ENCODE measurements around the gene CYP2C9. TPM values are rescaled to one million over a fixed set of nuclear protein-coding genes. Genes with fewer than 3 reads are reported as not detected.

The CYP2C9 gene
- total and polyA plus RNA-seq, 10 of the 15 experiments (the other 5 are each of a cell fraction or from before 2014, with no cell fraction given) = 0.04 to 0.23 (median 0.06) TPM; not detected in 7

GRCh38 chr10:94902080-94902479, 36.4 kb upstream of the CYP2C9 start:
- no peak overlapping the region for H3K27ac ChIP-seq (ENCODE audit: control insufficient read depth, insufficient read depth)
- POLR2A ChIA-PET = no interaction called here
- H3K4me2 ChIP-seq (ENCODE audit: control insufficient read depth, insufficient read depth) = no peak overlapping the region
- no peaks in the 10 kb centered on the region for H4K20me1 ChIP-seq (ENCODE audit: control insufficient read depth, insufficient read depth)
- no peak overlapping the region for H2AFZ ChIP-seq (ENCODE audit: control insufficient read depth, low read depth, low read length)
- 56% methylated on average over 1 of the region's 1 CpG for WGBS (ENCODE audit: insufficient coverage, insufficient replicate concordance, low lambda C conversion rate, missing lambda C conversion rate)
- intact Hi-C loops (cut with micrococcal nuclease; ENCODE audit: unreplicated experiment) (no loop called here), in situ Hi-C loops (cut with MboI) (no loop called here)
- no peaks in the 10 kb centered on the region for H3K27me3 ChIP-seq (replicated peaks in 1 of 2; ENCODE audit: control insufficient read depth in 2 of 2, insufficient read depth in 2 of 2, low read length in 1 of 2)
- RAD21 ChIA-PET (ENCODE audit: unreplicated experiment) = no interaction called here
- H3K4me1 ChIP-seq (ENCODE audit: control insufficient read depth, insufficient read depth, low read length) = no peaks in the 10 kb centered on the region
- no TSS peak for BruUV-seq (replicated peaks)
- ATAC-seq (no peak), DNase-seq (ENCODE audit: low read depth, low spot score) (no peak), FAIRE-seq (no peak)
- H3K9ac ChIP-seq (ENCODE audit: control insufficient read depth, insufficient read depth, low read length) = no peak overlapping the region
- no peaks in the 10 kb centered on the region for H3K36me3 ChIP-seq (ENCODE audit: control insufficient read depth in 2 of 2, insufficient read depth in 2 of 2, low read length in 1 of 2)
- no peaks in the 10 kb centered on the region for H3K79me2 ChIP-seq (ENCODE audit: control insufficient read depth, insufficient read depth, low read length)
- CTCF ChIA-PET = no interaction called here
- no peaks in the 10 kb centered on the region for H3K9me3 ChIP-seq (replicated peaks; ENCODE audit: control insufficient read depth, insufficient read depth, low read length)
- TF ChIP-seq CREB1 (IDR thresholded peaks at IDR 0.05; ENCODE audit: low read depth) = no peak
- no peak for TF ChIP-seq NFYA (IDR thresholded peaks at IDR 0.05; ENCODE audit: borderline replicate concordance, low read depth, low read length)
- TF ChIP-seq CEBPZ (IDR thresholded peaks at IDR 0.05; ENCODE audit: low read depth, low read length) = no peak
- no peak for TF ChIP-seq BACH1 (IDR thresholded peaks at IDR 0.05; ENCODE audit: borderline replicate concordance)
- no peak for TF ChIP-seq RELB (IDR thresholded peaks at IDR 0.05; ENCODE audit: low read depth)
- no peak for TF ChIP-seq GABPA (IDR thresholded peaks at IDR 0.05; ENCODE audit: low read depth)
- no peak for TF ChIP-seq WRNIP1 (IDR thresholded peaks at IDR 0.05; ENCODE audit: borderline replicate concordance, low read depth, low read length)
- TF ChIP-seq FOS (IDR thresholded peaks at IDR 0.05; ENCODE audit: borderline replicate concordance, extremely low read depth, insufficient read length) = no peak
- no peak for TF ChIP-seq ATF2 (IDR thresholded peaks at IDR 0.05; ENCODE audit: low read length)
- TF ChIP-seq MYC (IDR thresholded peaks at IDR 0.05; ENCODE audit: insufficient read depth, insufficient read length, insufficient replicate concordance, low read length, severe bottlenecking) = no peak
- SMC1A ChIA-PET (ENCODE audit: uncharacterized antibody, unreplicated experiment) = no interaction called here
- H3K4me3 ChIP-seq = no peak overlapping the region
